GM12878 (cell line): Measurements from ENCODE around the gene IFNE. TPM values are rescaled to one million over a fixed set of nuclear protein-coding genes. Genes with fewer than 3 reads are reported as not detected.

Source experiments
- ATAC-seq: fragments of 200-7000 bp; cut with Tn5 transposase; 3 replicates; pipeline ENCODE4 v1.9.1; 2020; ENCODE audit warnings: mild to moderate bottlenecking, moderate library complexity
- BruUV-seq: library from RNA; stranded (reverse); fragments of 400-500 nt; replicated peaks from 2 replicates; lab custom pipeline; 2021; lab: Mats Ljungman, UMichigan
- CTCF ChIA-PET: fragments of 300-600 bp; sonication (Branson Sonifier 250); formaldehyde crosslinking; extraction: SDS; loops from one replicate; lab custom pipeline; 2021; ENCODE audit warnings: inconsistent platforms; lab: Yijun Ruan, JAX
- POLR2A ChIA-PET: fragments of 350-600 bp; formaldehyde crosslinking; extraction: SDS; loops from one replicate; lab custom pipeline; 2021; ENCODE audit warnings: inconsistent platforms; lab: Charles Lee
- RAD21 ChIA-PET: fragments of 300-600 bp; sonication (Branson Sonifier 250); formaldehyde crosslinking; loops from one replicate; lab custom pipeline; 2023; ENCODE audit warnings: antibody characterized with exemption; ENCODE audit not compliant: unreplicated experiment; lab: Charles Lee
- SMC1A ChIA-PET: fragments of 300-600 bp; sonication (Branson Sonifier 250); formaldehyde crosslinking; loops from one replicate; lab custom pipeline; 2023; ENCODE audit not compliant: unreplicated experiment, uncharacterized antibody; lab: Charles Lee
- DNase-seq: peaks from one replicate; pipeline ENCODE4 v3.0.0-alpha.2; 2011; ENCODE audit warnings: low read depth, low spot score
- FAIRE-seq: peaks from 3 replicates; lab custom pipeline; 2011; peaks lifted over from hg19 to GRCh38; lab: Jason Lieb, UNC
- H2AFZ ChIP-seq: 2 replicates; pipeline ENCODE4 v1.6.0; 2011; ENCODE audit warnings: low read depth, low read length, control low read depth; ENCODE audit not compliant: control insufficient read depth
- H3K27ac ChIP-seq: 2 replicates; pipeline ENCODE4 v1.5.1; 2011; ENCODE audit warnings: control low read depth; ENCODE audit not compliant: control insufficient read depth, insufficient read depth
- H3K27me3 ChIP-seq, 2 experiments: replicated peaks in 1 of 2; 2 replicates each; pipeline versions ENCODE4 v1.6.0 to v1.6.1; 2011; ENCODE audit warnings: low read length in 1 of 2; ENCODE audit not compliant: control insufficient read depth in 2 of 2, insufficient read depth in 2 of 2
- H3K36me3 ChIP-seq, 2 experiments: 2 replicates each; pipeline ENCODE4 v1.5.1; 2011; ENCODE audit warnings: low read length in 1 of 2; ENCODE audit not compliant: control insufficient read depth in 2 of 2, insufficient read depth in 2 of 2
- H3K4me1 ChIP-seq: 2 replicates; pipeline ENCODE4 v1.6.1; 2011; ENCODE audit warnings: mild to moderate bottlenecking, low read length, moderate library complexity, mixed read lengths; ENCODE audit not compliant: control insufficient read depth, insufficient read depth
- H3K4me2 ChIP-seq: 2 replicates; pipeline ENCODE4 v1.6.0; 2011; ENCODE audit warnings: control low read depth; ENCODE audit not compliant: control insufficient read depth, insufficient read depth
- H3K4me3 ChIP-seq: fragments of 200-600 bp; sonication (generic); 2 replicates; pipeline ENCODE4 v1.5.1; 2016
- H3K79me2 ChIP-seq: 2 replicates; pipeline ENCODE4 v1.6.0; 2011; ENCODE audit warnings: low read length; ENCODE audit not compliant: control insufficient read depth, insufficient read depth
- H3K9ac ChIP-seq: 2 replicates; pipeline ENCODE4 v1.8.0; 2011; ENCODE audit warnings: low read length, control low read depth, mixed read lengths; ENCODE audit not compliant: control insufficient read depth, insufficient read depth
- H3K9me3 ChIP-seq: replicated peaks from 3 replicates; pipeline ENCODE4 v1.5.1; 2011; ENCODE audit warnings: mild to moderate bottlenecking, low read length; ENCODE audit not compliant: control insufficient read depth, insufficient read depth
- H4K20me1 ChIP-seq: 2 replicates; pipeline ENCODE4 v1.6.0; 2011; ENCODE audit not compliant: control insufficient read depth, insufficient read depth
- ASH2L ChIP-seq: fragments of 300-600, 200-600 bp; sonication (generic); IDR thresholded peaks from 2 replicates; pipeline ENCODE4 v1.6.1; 2017; ENCODE audit warnings: low read depth, mild to moderate bottlenecking, borderline replicate concordance
- ATF2 ChIP-seq: IDR thresholded peaks from 2 replicates; pipeline ENCODE4 v1.6.1; 2012; ENCODE audit warnings: low read length, inconsistent platforms
- CHD2 ChIP-seq: IDR thresholded peaks from 2 replicates; pipeline ENCODE4 v1.6.1; 2011; ENCODE audit warnings: low read depth, low read length, improper control_type of control experiment, borderline replicate concordance
- EZH2 ChIP-seq: IDR thresholded peaks from 2 replicates; pipeline ENCODE4 v1.6.1; 2012; ENCODE audit warnings: low read depth, mild to moderate bottlenecking, control low read depth, inconsistent platforms, low read length, borderline replicate concordance; ENCODE audit not compliant: control insufficient read depth
- IKZF2 ChIP-seq, 2 experiments: fragments of 450-650 bp; IDR thresholded peaks; 2 replicates each; pipeline ENCODE4 v1.6.1; 2017; ENCODE audit warnings: mild to moderate bottlenecking in 2 of 2, moderate library complexity in 2 of 2
- PRDM15 ChIP-seq: fragments of 450-650 bp; formaldehyde crosslinking; IDR thresholded peaks from 2 replicates; pipeline ENCODE4 v1.4.0; 2020; ENCODE audit warnings: mild to moderate bottlenecking, moderate library complexity
- RAD21 ChIP-seq: IDR thresholded peaks from 2 replicates; pipeline ENCODE4 v1.6.1; 2011; ENCODE audit warnings: mild to moderate bottlenecking, low read depth, low read length, moderate library complexity; ENCODE audit not compliant: insufficient read depth
- ZBTB11 ChIP-seq: fragments of 450-650 bp; formaldehyde crosslinking; IDR thresholded peaks from 2 replicates; pipeline ENCODE4 v1.5.0; 2022; ENCODE audit warnings: mild to moderate bottlenecking, missing genetic modification characterization
- ZNF24 ChIP-seq: fragments of 450-650 bp; IDR thresholded peaks from 2 replicates; pipeline ENCODE4 v1.6.1; 2017; ENCODE audit warnings: antibody characterized with exemption, mild to moderate bottlenecking
- ZSCAN29 ChIP-seq: fragments of 450-650 bp; IDR thresholded peaks from 2 replicates; pipeline ENCODE4 v1.6.1; 2017; ENCODE audit warnings: mild to moderate bottlenecking, moderate library complexity
- WGBS: methylation state at CpG from one replicate; pipeline ENCODE4 v1.1.6; 2016; ENCODE audit warnings: low lambda C conversion rate; ENCODE audit not compliant: insufficient replicate concordance, insufficient coverage; ENCODE audit errors: missing lambda C conversion rate; 5-methylcytosine and 5-hydroxymethylcytosine counted together
- in situ Hi-C: fragments of 300-500 bp; cut with MboI; formaldehyde crosslinking; loops from 9 replicates; pipeline ENCODE4 v1.14.3; 2018; ENCODE audit warnings: mixed read lengths
- intact Hi-C: fragments of 100-400 bp; cut with micrococcal nuclease; formaldehyde crosslinking; loops from one replicate; pipeline ENCODE4 v1.14.2; 2022; ENCODE audit not compliant: unreplicated experiment
- polyA plus RNA-seq, 11 experiments: library from polyadenylated mRNA; depleted of rRNA in 4 of 11; unstranded in 6 of 11; stranded (reverse) in 5 of 11; fragments of >200 nt; fragmentation: Nextera tagmentation in 4 of 11; fragmentation: Illumina TruSeq in 1 of 11; extraction: Ambion mirVana in 4 of 11; extraction: Trizol in 1 of 11; gene quantifications; 1 replicate in 1 of 11; 2 replicates in 10 of 11; pipeline versions ENCODE4 v1.2.1 to v1.2.3, GENCODE V29; 2011 to 2016; ENCODE audit warnings: inconsistent platforms in 2 of 11, missing spikeins in 2 of 11, low read depth in 1 of 11
- total RNA-seq, 4 experiments: library from RNA; depleted of rRNA in 3 of 4; stranded (reverse); fragments of >200 nt in 3 of 4; fragmentation: Illumina TruSeq in 1 of 4; extraction: Trizol in 1 of 4; gene quantifications; 2 replicates each; pipeline versions ENCODE4 v1.2.1 to v1.2.3, GENCODE V29; 2013 to 2021
- TF ChIP-seq, protein P1 (sequence below): fragments of 450-650 bp; IDR thresholded peaks from 2 replicates; pipeline ENCODE4 v1.6.1; 2018; ENCODE audit warnings: borderline replicate concordance, mild to moderate bottlenecking; ENCODE audit not compliant: partially characterized antibody

Gene IFNE
- total and polyA plus RNA-seq, 10 of the 15 experiments (the other 5 are each of a cell fraction or from before 2014, with no cell fraction given): not detected

- H3K79me2 ChIP-seq: no peaks in the 10 kb centered on the region
- POLR2A ChIA-PET: no interaction called here
- no TSS peak for BruUV-seq
- TF ChIP-seq ATF2 (no peak), ASH2L (no peak), ZSCAN29 (no peak), EZH2 (no peak), IKZF2 (IDR thresholded peaks at IDR 0.05) (no peak), RAD21 (no peak), CHD2 (no peak), ZNF24 (no peak), PRDM15 (CRISPR knock-in tag) (no peak), ZBTB11 (CRISPR knock-in tag) (no peak)
- TF ChIP-seq, protein P1, sequence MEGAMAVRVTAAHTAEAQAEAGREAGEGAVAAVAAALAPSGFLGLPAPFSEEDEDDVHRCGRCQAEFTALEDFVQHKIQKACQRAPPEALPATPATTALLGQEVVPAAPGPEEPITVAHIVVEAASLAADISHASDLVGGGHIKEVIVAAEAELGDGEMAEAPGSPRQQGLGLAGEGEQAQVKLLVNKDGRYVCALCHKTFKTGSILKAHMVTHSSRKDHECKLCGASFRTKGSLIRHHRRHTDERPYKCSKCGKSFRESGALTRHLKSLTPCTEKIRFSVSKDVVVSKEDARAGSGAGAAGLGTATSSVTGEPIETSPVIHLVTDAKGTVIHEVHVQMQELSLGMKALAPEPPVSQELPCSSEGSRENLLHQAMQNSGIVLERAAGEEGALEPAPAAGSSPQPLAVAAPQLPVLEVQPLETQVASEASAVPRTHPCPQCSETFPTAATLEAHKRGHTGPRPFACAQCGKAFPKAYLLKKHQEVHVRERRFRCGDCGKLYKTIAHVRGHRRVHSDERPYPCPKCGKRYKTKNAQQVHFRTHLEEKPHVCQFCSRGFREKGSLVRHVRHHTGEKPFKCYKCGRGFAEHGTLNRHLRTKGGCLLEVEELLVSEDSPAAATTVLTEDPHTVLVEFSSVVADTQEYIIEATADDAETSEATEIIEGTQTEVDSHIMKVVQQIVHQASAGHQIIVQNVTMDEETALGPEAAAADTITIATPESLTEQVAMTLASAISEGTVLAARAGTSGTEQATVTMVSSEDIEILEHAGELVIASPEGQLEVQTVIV: no peak
Measured at GRCh38 chr9:21525174-21525573, 43.1 kb upstream of the IFNE start.

More at GRCh38 chr9:21525174-21525573, 43.1 kb upstream of the IFNE start:
- in situ Hi-C loops: no loop called here
- H3K27ac ChIP-seq: no peak overlapping the region
- intact Hi-C loops: no loop called here
- no peak overlapping the region for H3K4me3 ChIP-seq
- ChIA-PET SMC1A (interaction anchor here (0.6 kb wide), 1 partner anchor 11 kb away, joined by 3 read pairs; no protein-coding TSS in a partner anchor), RAD21 (no interaction called here), CTCF (interaction anchor here (0.6 kb wide), 1 partner anchor 88 kb away, joined by 3 read pairs; no protein-coding TSS in a partner anchor)
- H3K4me1 ChIP-seq: no peaks in the 10 kb centered on the region
- H3K27me3 ChIP-seq: no peaks in the 10 kb centered on the region
- no peak overlapping the region for H2AFZ ChIP-seq
- ATAC-seq (no peak), DNase-seq (no peak), FAIRE-seq (no peak)
- H3K9me3 ChIP-seq: no peaks in the 10 kb centered on the region
- H3K36me3 ChIP-seq: no peaks in the 10 kb centered on the region
- H4K20me1 ChIP-seq: no peaks in the 10 kb centered on the region
- H3K4me2 ChIP-seq: no peak overlapping the region
- no peak overlapping the region for H3K9ac ChIP-seq
- WGBS: 10% methylated on average over 5 of the region's 5 CpGs
